ENCODE measurements around the gene ATP8A2. TPM values are rescaled to one million over a fixed set of nuclear protein-coding genes. Genes with fewer than 3 reads are reported as not detected.

Gene ATP8A2
- total RNA-seq, 4 donors from 2014 or later, result 0.18 to 11.6 (median 1.8) TPM

GRCh38 chr13:25910243-25910642 is 538.5 kb downstream of the ATP8A2 start:
- no peak for DNase-seq
- TF ChIP-seq CTCF (IDR thresholded peaks at IDR 0.05), result no peak
- no peak for TF ChIP-seq POLR2A (IDR thresholded peaks at IDR 0.05)
- Histone ChIP-seq H3K4me3 (no peak overlapping the region), H3K9me3 (no peaks in the 10 kb centered on the region), H3K27ac (no peak overlapping the region), H3K27me3 (no peaks in the 10 kb centered on the region), H3K4me1 (no peaks in the 10 kb centered on the region), H3K36me3 (no peaks in the 10 kb centered on the region)

- Histone ChIP-seq H3K36me3 (no peaks in the 10 kb centered on the region), H3K27me3 (no peaks in the 10 kb centered on the region), H3K4me3 (no peak overlapping the region), H3K4me1 (no peaks in the 10 kb centered on the region), H3K27ac (no peak overlapping the region), H3K9me3 (no peaks in the 10 kb centered on the region)
- TF ChIP-seq POLR2A (IDR thresholded peaks at IDR 0.05) (no peak), CTCF (IDR thresholded peaks at IDR 0.05) (no peak)
- DNase-seq, result no peak
Observed at GRCh38 chr13:25910991-25911419, 539.2 kb downstream of the ATP8A2 start.

- Histone ChIP-seq H3K4me1 (no peaks in the 10 kb centered on the region), H3K27me3 (no peaks in the 10 kb centered on the region), H3K36me3 (no peaks in the 10 kb centered on the region), H3K4me3 (no peak overlapping the region), H3K27ac (no peak overlapping the region), H3K9me3 (no peaks in the 10 kb centered on the region)
- TF ChIP-seq CTCF (IDR thresholded peaks at IDR 0.05) (no peak), POLR2A (IDR thresholded peaks at IDR 0.05) (no peak)
- no peak for DNase-seq
Observed at GRCh38 chr13:25912961-25913360, 541.2 kb downstream of the ATP8A2 start.

GRCh38 chr13:25915840-25916518 is 544.2 kb downstream of the ATP8A2 start:
- DNase-seq, result no peak
- Histone ChIP-seq H3K4me3 (no peak overlapping the region), H3K36me3 (no peaks in the 10 kb centered on the region), H3K27ac (no peak overlapping the region), H3K4me1 (no peaks in the 10 kb centered on the region), H3K9me3 (no peaks in the 10 kb centered on the region), H3K27me3 (no peaks in the 10 kb centered on the region)
- no peak for TF ChIP-seq POLR2A (IDR thresholded peaks at IDR 0.05)
- no peak for TF ChIP-seq CTCF (IDR thresholded peaks at IDR 0.05)

- no peaks in the 10 kb centered on the region for H3K27me3 ChIP-seq
- H3K27ac ChIP-seq, result no peak overlapping the region
- no peaks in the 10 kb centered on the region for H3K9me3 ChIP-seq
- no peaks in the 10 kb centered on the region for H3K36me3 ChIP-seq
- DNase-seq, result no peak
- no peak overlapping the region for H3K4me3 ChIP-seq
- TF ChIP-seq CTCF (IDR thresholded peaks at IDR 0.05), result no peak
- H3K4me1 ChIP-seq, result no peaks in the 10 kb centered on the region
Observed at GRCh38 chr13:25920277-25920676, 548.5 kb downstream of the ATP8A2 start.

- no peaks in the 10 kb centered on the region for H3K27me3 ChIP-seq
- no peak overlapping the region for H3K27ac ChIP-seq
- H3K4me1 ChIP-seq, result no peaks in the 10 kb centered on the region
- TF ChIP-seq POLR2A (IDR thresholded peaks at IDR 0.05) (no peak), CTCF (IDR thresholded peaks at IDR 0.05) (no peak)
- no peak overlapping the region for H3K4me3 ChIP-seq
- H3K9me3 ChIP-seq, result no peaks in the 10 kb centered on the region
- DNase-seq, result no peak
- no peaks in the 10 kb centered on the region for H3K36me3 ChIP-seq
Observed at GRCh38 chr13:25920931-25921330, 549.2 kb downstream of the ATP8A2 start.
